Activated naive CD8-positive, alpha-beta T cell treated with anti-CD3 and anti-CD28 coated beads, Interleukin-2, amount 50 U/mL, for 16 hours (primary cell): ENCODE data around the gene CBFB.
"Not testable (repeated sequence)": the region's sequence is repeated elsewhere in the genome, so short reads cannot be mapped to it uniquely, and the experiment has no call there.

Experiments used
- DNase-seq: peaks from one replicate; pipeline ENCODE4 v3.0.0-alpha.2; 2020; ENCODE audit warnings: low read depth, low spot score

The CBFB gene

GRCh38 chr16:67041520-67041919, 12.6 kb downstream of the CBFB start:
- not testable (repeated sequence) for DNase-seq

- DNase-seq, result no peak
Observed at GRCh38 chr16:67043420-67043819, 14.5 kb downstream of the CBFB start.

- no peak for DNase-seq
Observed at GRCh38 chr16:67050796-67051195, 21.8 kb downstream of the CBFB start.

GRCh38 chr16:67052399-67052798, 23.4 kb downstream of the CBFB start:
- no peak for DNase-seq

GRCh38 chr16:67053767-67054334, 24.9 kb downstream of the CBFB start:
- no peak for DNase-seq

GRCh38 chr16:67054901-67055300, 26.0 kb downstream of the CBFB start:
- DNase-seq, result no peak

GRCh38 chr16:67055712-67056487, 27.0 kb downstream of the CBFB start:
- no peak for DNase-seq

GRCh38 chr16:67063008-67063407, 34.1 kb downstream of the CBFB start:
- DNase-seq, result no peak

- DNase-seq, result no peak
Observed at GRCh38 chr16:67068212-67068753, 39.3 kb downstream of the CBFB start.

GRCh38 chr16:67071476-67072048, 42.6 kb downstream of the CBFB start:
- no peak for DNase-seq

- DNase-seq, result no peak
Observed at GRCh38 chr16:67075331-67075730, 46.4 kb downstream of the CBFB start.

GRCh38 chr16:67077871-67078270, 48.9 kb downstream of the CBFB start:
- DNase-seq, result no peak

GRCh38 chr16:67082100-67082499, 53.2 kb downstream of the CBFB start:
- no peak for DNase-seq

GRCh38 chr16:67082891-67083290, 53.9 kb downstream of the CBFB start:
- DNase-seq, result no peak

GRCh38 chr16:67084345-67085028, 55.5 kb downstream of the CBFB start:
- no peak for DNase-seq

- DNase-seq, result no peak
Observed at GRCh38 chr16:67086822-67087221, 57.9 kb downstream of the CBFB start.

GRCh38 chr16:67087291-67087690, 58.3 kb downstream of the CBFB start:
- no peak for DNase-seq

GRCh38 chr16:67087803-67088202, 58.9 kb downstream of the CBFB start:
- no peak for DNase-seq

- no peak for DNase-seq
Observed at GRCh38 chr16:67088551-67088950, 59.6 kb downstream of the CBFB start.

GRCh38 chr16:67089101-67089500, 60.2 kb downstream of the CBFB start:
- no peak for DNase-seq

GRCh38 chr16:67091906-67092566, 63.1 kb downstream of the CBFB start:
- no peak for DNase-seq
